ENCODE results near the gene NXPH3. TPM values are rescaled to one million over a fixed set of nuclear protein-coding genes. Genes with fewer than 3 reads are reported as not detected.

NXPH3 gene
- polyA plus RNA-seq, 1 of the 3 experiments (the other 2 are of a cell fraction) = 0.30 TPM

DNA sequence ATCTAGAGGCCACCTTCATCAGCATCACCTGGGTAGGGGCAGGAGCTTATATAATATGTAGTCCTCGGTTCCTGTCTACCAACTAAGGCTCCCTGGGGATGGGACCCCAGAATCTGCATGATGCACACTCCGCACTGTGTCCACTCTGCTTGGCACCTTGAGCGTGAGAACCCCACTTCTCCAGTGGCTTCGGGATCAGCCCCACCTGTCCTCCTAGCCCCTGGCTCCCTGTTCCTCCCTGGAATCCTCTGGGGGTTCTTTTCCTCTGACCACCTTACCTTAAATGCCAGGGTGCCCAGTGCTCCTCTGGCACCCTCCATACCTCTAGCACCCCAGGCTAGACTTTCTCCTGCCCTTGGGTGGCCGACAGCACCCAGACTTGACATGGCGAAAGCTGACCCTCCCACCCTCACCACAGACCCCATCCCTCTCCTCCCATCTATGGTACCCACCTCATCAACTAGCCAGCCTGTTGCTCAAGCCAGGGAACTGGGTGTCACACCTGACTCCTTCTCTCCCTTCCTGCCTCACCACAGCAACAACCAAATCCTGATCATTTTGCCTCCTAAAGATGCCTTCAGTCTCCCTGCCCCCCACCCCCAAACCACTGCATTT, 2.8 kb upstream of the NXPH3 start:
- Histone ChIP-seq H4K20me1 (ENCODE audit: insufficient read depth) (no peaks in the 10 kb centered on the region), H3K9me2 (no peaks in the 10 kb centered on the region), H3K4me3 (ENCODE audit: low read depth in 2 of 2, low read length in 1 of 2) (no peak overlapping the region), H3K4me2 (no peak overlapping the region), H3K27me3 (ENCODE audit: insufficient read depth) (peaks cover 15% of the 10 kb centered on the region; the same call in 1 of the 2 replicates), H3K79me2 (ENCODE audit: insufficient read depth) (no peaks in the 10 kb centered on the region), H3K9ac (no peak overlapping the region), H3F3A (replicated peaks; ENCODE audit: insufficient read depth) (peaks cover 23% of the 10 kb centered on the region), H3K9me3 (no peaks in the 10 kb centered on the region), H3K4me1 (ENCODE audit: control insufficient read depth in 1 of 2, insufficient read depth in 2 of 2, low read depth in 1 of 2, low read length in 1 of 2) (peaks cover 3 to 22% of the 10 kb centered on the region in 2 experiments; a peak in 2 of 4 replicates), H3K36me3 (replicated peaks in 1 of 2; ENCODE audit: control insufficient read depth in 1 of 2, insufficient read depth in 2 of 2, low read length in 1 of 2) (no peaks in the 10 kb centered on the region), H3K27ac (ENCODE audit: low read depth in 2 of 2, low read length in 1 of 2) (no peak overlapping the region), H2AFZ (ENCODE audit: low read depth) (no peak overlapping the region)
- no peak for DNase-seq
- ChIA-PET CTCF (interaction anchor here (0.9 to 48.9 kb wide), 4 partner anchors 14 to 425 kb away, joined by 3 to 2107 read pairs (median 62); partner anchors contain the start of genes SLC35B1 and SPOP), POLR2A (no interaction called here)
- WGBS (ENCODE audit: low lambda C conversion rate) = 40% methylated on average over 6 of the region's 6 CpGs
- TF ChIP-seq SIN3A (IDR thresholded peaks at IDR 0.05; ENCODE audit: borderline replicate concordance, low read depth, low read length) (no peak), FOXJ3 (CRISPR knock-in tag; IDR thresholded peaks at IDR 0.05) (no peak)

GRCh38 chr17:49573510-49574322, 2.0 kb upstream of the NXPH3 start:
- Histone ChIP-seq H3K9me3 (no peaks in the 10 kb centered on the region), H3K27ac (ENCODE audit: low read depth in 2 of 2, low read length in 1 of 2) (no peak overlapping the region), H3K36me3 (replicated peaks in 1 of 2; ENCODE audit: control insufficient read depth in 1 of 2, insufficient read depth in 2 of 2, low read length in 1 of 2) (no peaks in the 10 kb centered on the region), H3K27me3 (ENCODE audit: insufficient read depth) (peaks cover 15% of the 10 kb centered on the region; the same call in 1 of the 2 replicates), H2AFZ (ENCODE audit: low read depth) (no peak overlapping the region), H3K79me2 (ENCODE audit: insufficient read depth) (no peaks in the 10 kb centered on the region), H4K20me1 (ENCODE audit: insufficient read depth) (no peaks in the 10 kb centered on the region), H3K9me2 (no peaks in the 10 kb centered on the region), H3K4me1 (ENCODE audit: control insufficient read depth in 1 of 2, insufficient read depth in 2 of 2, low read depth in 1 of 2, low read length in 1 of 2) (peaks cover 3 to 19% of the 10 kb centered on the region in 2 experiments; a peak in 2 of 4 replicates), H3K9ac (no peak overlapping the region), H3K4me3 (ENCODE audit: low read depth in 2 of 2, low read length in 1 of 2) (no peak overlapping the region), H3K4me2 (no peak overlapping the region), H3F3A (replicated peaks; ENCODE audit: insufficient read depth) (peaks cover 23% of the 10 kb centered on the region)
- DNase-seq = peak; percentile 11
- WGBS (ENCODE audit: low lambda C conversion rate) = 54% methylated on average over 15 of the region's 15 CpGs
- CTCF ChIA-PET = interaction anchor here (0.9 to 48.9 kb wide), 11 partner anchors 15 to 424 kb away, joined by 3 to 2107 read pairs (median 17); partner anchors contain the start of genes SLC35B1 and SPOP
- POLR2A ChIA-PET = no interaction called here
- TF ChIP-seq GATA2 (CRISPR knock-in tag; IDR thresholded peaks at IDR 0.05) (no peak), CHD2 (IDR thresholded peaks at IDR 0.05; ENCODE audit: low read length, partially characterized antibody) (no peak), RCOR1 (IDR thresholded peaks at IDR 0.05; ENCODE audit: low read length) (no peak), MAX (IDR thresholded peaks at IDR 0.05; ENCODE audit: low read depth) (no peak), USF2 (IDR thresholded peaks at IDR 0.05; ENCODE audit: borderline replicate concordance, low read depth, low read length) (no peak)
- TF ChIP-seq, protein P1, sequence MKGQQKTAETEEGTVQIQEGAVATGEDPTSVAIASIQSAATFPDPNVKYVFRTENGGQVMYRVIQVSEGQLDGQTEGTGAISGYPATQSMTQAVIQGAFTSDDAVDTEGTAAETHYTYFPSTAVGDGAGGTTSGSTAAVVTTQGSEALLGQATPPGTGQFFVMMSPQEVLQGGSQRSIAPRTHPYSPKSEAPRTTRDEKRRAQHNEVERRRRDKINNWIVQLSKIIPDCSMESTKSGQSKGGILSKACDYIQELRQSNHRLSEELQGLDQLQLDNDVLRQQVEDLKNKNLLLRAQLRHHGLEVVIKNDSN (IDR thresholded peaks at IDR 0.05; ENCODE audit: borderline replicate concordance, low read depth) = no peak

Measured in SK-N-SH (cell line).